B cell (primary cell): ENCODE data around the gene PCDHA1. TPM values are rescaled to one million over a fixed set of nuclear protein-coding genes. Genes with fewer than 3 reads are reported as not detected.

Experiments
- ATAC-seq: fragments of 200-7000 bp; cut with Tn5 transposase; one replicate; pipeline ENCODE4 v1.10.0; 2021; ENCODE audit warnings: low read depth, mild to moderate bottlenecking, moderate number of reproducible peaks, moderate library complexity
- CTCF ChIA-PET: fragments of 350-600 bp; sonication (Branson Sonifier 250); formaldehyde crosslinking; loops from one replicate; lab custom pipeline; 2021; ENCODE audit warnings: antibody characterized with exemption, inconsistent platforms; lab: Charles Lee
- POLR2A ChIA-PET: fragments of 350-600 bp; sonication (Branson Sonifier 250); formaldehyde crosslinking; loops from one replicate; lab custom pipeline; 2021; ENCODE audit warnings: antibody characterized with exemption; lab: Charles Lee
- DNase-seq: peaks from one replicate; pipeline ENCODE4 v3.0.0; 2013
- H2AFZ ChIP-seq: 2 replicates; pipeline ENCODE4 v1.6.1; 2012; ENCODE audit warnings: mild to moderate bottlenecking, low read depth, low read length; ENCODE audit not compliant: insufficient read depth, poor library complexity, severe bottlenecking
- H3K27ac ChIP-seq, 2 donors: 1 replicate in 1 of 2; 2 replicates in 1 of 2; pipeline ENCODE4 v1.5.1; 2012 to 2013; ENCODE audit warnings: low read length in 2 of 2, mild to moderate bottlenecking in 2 of 2, moderate library complexity in 1 of 2
- H3K27me3 ChIP-seq, 4 experiments: fragments of 200-600 bp in 1 of 4; sonication (generic) in 1 of 4; replicated peaks in 1 of 4; 1 replicate in 2 of 4; 2 replicates in 2 of 4; pipeline versions ENCODE4 v1.6.1 to v1.7.0; 2013 to 2016; ENCODE audit warnings: low read length in 3 of 4, mild to moderate bottlenecking in 2 of 4, mixed read lengths in 1 of 4, moderate library complexity in 1 of 4; ENCODE audit not compliant: insufficient read depth in 4 of 4, control insufficient read depth in 3 of 4; ENCODE audit errors: control extremely low read depth in 1 of 4
- H3K36me3 ChIP-seq, 2 experiments: replicated peaks in 1 of 2; 1 replicate in 1 of 2; 2 replicates in 1 of 2; pipeline versions ENCODE4 v1.6.1 to v1.7.1; 2013; ENCODE audit warnings: low read length in 1 of 2; ENCODE audit not compliant: insufficient read depth in 2 of 2, control insufficient read depth in 1 of 2; ENCODE audit errors: control extremely low read depth in 1 of 2, extremely low read depth in 1 of 2
- H3K4me1 ChIP-seq, 2 donors: fragments of 200-600 bp in 1 of 2; sonication (generic) in 1 of 2; 1 replicate in 1 of 2; 2 replicates in 1 of 2; pipeline versions ENCODE4 v1.5.1 to v1.6.1; 2013 to 2017; ENCODE audit warnings: low read length in 2 of 2; ENCODE audit not compliant: control insufficient read depth in 2 of 2, insufficient read depth in 2 of 2
- H3K4me2 ChIP-seq: replicated peaks from 2 replicates; pipeline ENCODE3; 2012; ENCODE audit warnings: mild to moderate bottlenecking, low read depth, low read length; ENCODE audit not compliant: poor library complexity, severe bottlenecking
- H3K4me3 ChIP-seq, 5 experiments: fragments of 200-600 bp in 1 of 5; sonication (generic) in 1 of 5; 1 replicate in 3 of 5; 2 replicates in 2 of 5; pipeline versions ENCODE4 v1.5.1 to v1.7.0; 2011 to 2016; ENCODE audit warnings: low read length in 4 of 5, mild to moderate bottlenecking in 4 of 5, low read depth in 2 of 5, control low read depth in 1 of 5, moderate library complexity in 1 of 5; ENCODE audit not compliant: insufficient read depth in 1 of 5; ENCODE audit errors: control extremely low read depth in 1 of 5, extremely low read depth in 1 of 5
- H3K79me2 ChIP-seq: fragments of 200-600 bp; sonication (generic); one replicate; pipeline ENCODE4 v1.6.0; 2016; ENCODE audit warnings: low read length; ENCODE audit not compliant: control insufficient read depth, insufficient read depth
- H3K9ac ChIP-seq: fragments of 200-600 bp; sonication (generic); 2 replicates; pipeline ENCODE4 v1.6.1; 2017; ENCODE audit warnings: mild to moderate bottlenecking, low read length, moderate library complexity
- H3K9me3 ChIP-seq, 3 donors: one replicate each; pipeline versions ENCODE4 v1.6.1 to v1.7.1; 2013; ENCODE audit warnings: low read length in 2 of 3; ENCODE audit not compliant: control insufficient read depth in 2 of 3, insufficient read depth in 1 of 3; ENCODE audit errors: control extremely low read depth in 1 of 3
- H4K20me1 ChIP-seq: 2 replicates; pipeline ENCODE4 v1.6.0; 2012; ENCODE audit warnings: mild to moderate bottlenecking, low read length; ENCODE audit not compliant: insufficient read depth, control insufficient read depth, poor library complexity, severe bottlenecking
- H3K27ac Mint-ChIP-seq: one replicate; pipeline ENCODE4 v1.8.0; 2021; ENCODE audit warnings: mixed read lengths
- H3K27me3 Mint-ChIP-seq: one replicate; pipeline ENCODE4 v1.8.0; 2021; ENCODE audit warnings: mixed read lengths
- H3K4me1 Mint-ChIP-seq: one replicate; pipeline ENCODE4 v1.8.0; 2021; ENCODE audit warnings: mixed read lengths
- H3K4me3 Mint-ChIP-seq: one replicate; pipeline ENCODE4 v1.8.0; 2021; ENCODE audit warnings: mixed read lengths
- H3K9me3 Mint-ChIP-seq: one replicate; pipeline ENCODE4 v1.8.0; 2022; ENCODE audit warnings: mixed read lengths; ENCODE audit not compliant: insufficient read depth
- CTCF ChIP-seq: fragments of 200-600 bp; IDR thresholded peaks from one replicate; pipeline ENCODE4 v1.8.0; 2022; ENCODE audit warnings: antibody characterized with exemption, mild to moderate bottlenecking
- EZH2 ChIP-seq: IDR thresholded peaks from 2 replicates; pipeline ENCODE4 v1.6.1; 2012; ENCODE audit warnings: borderline replicate concordance, low read depth, mild to moderate bottlenecking, moderate library complexity, low read length; ENCODE audit not compliant: insufficient read depth, poor library complexity, severe bottlenecking
- WGBS: methylation state at CpG from one replicate; pipeline ENCODE4 v1.1.5; 2013; ENCODE audit warnings: missing lambda C conversion rate; ENCODE audit not compliant: insufficient coverage; 5-methylcytosine and 5-hydroxymethylcytosine counted together
- intact Hi-C: fragments of 100-400 bp; cut with micrococcal nuclease; formaldehyde crosslinking; loops from one replicate; pipeline ENCODE4 v1.10.0; 2022
- polyA plus RNA-seq: library from polyadenylated mRNA; depleted of rRNA; stranded (reverse); fragments of >200 nt; gene quantifications from 2 replicates; pipeline ENCODE4 v1.2.3, GENCODE V29; 2012
- total RNA-seq, 2 donors: library from RNA; stranded (reverse); fragments of 120-200 nt in 1 of 2; gene quantifications; 1 replicate in 1 of 2; 2 replicates in 1 of 2; pipeline versions ENCODE4 v1.2.3 to v1.2.4, GENCODE V29; 2013 to 2022

The PCDHA1 gene
- total and polyA plus RNA-seq, 2 donors (not counting 1 experiment from before 2014, with no cell fraction given), result not detected

GRCh38 chr5:140973550-140973949 lies 187.6 kb downstream of the PCDHA1 start:
- no peak overlapping the region for H3K27ac ChIP-seq
- no peaks in the 10 kb centered on the region for H3K4me1 ChIP-seq
- ChIA-PET POLR2A (no interaction called here), CTCF (no interaction called here)
- intact Hi-C loops, result no loop called here
- no peaks in the 10 kb centered on the region for H3K79me2 ChIP-seq
- Mint-ChIP-seq H3K27ac (no peak overlapping the region), H3K27me3 (peaks cover 4% of the 10 kb centered on the region), H3K4me1 (no peaks in the 10 kb centered on the region), H3K4me3 (no peak overlapping the region), H3K9me3 (no peaks in the 10 kb centered on the region)
- no peak for TF ChIP-seq CTCF
- no peak overlapping the region for H3K9ac ChIP-seq
- H3K4me2 ChIP-seq, result no peak overlapping the region
- no peak for ATAC-seq
- no peak for DNase-seq
- H2AFZ ChIP-seq, result no peak overlapping the region
- H3K9me3 ChIP-seq, result no peaks in the 10 kb centered on the region
- H3K4me3 ChIP-seq, result no peak overlapping the region
- H3K27me3 ChIP-seq, result peaks cover 0 to 4% (median 0%) of the 10 kb centered on the region in 4 experiments
- no peaks in the 10 kb centered on the region for H4K20me1 ChIP-seq
- H3K36me3 ChIP-seq, result no peaks in the 10 kb centered on the region

- Histone ChIP-seq H3K9ac (no peak overlapping the region), H3K27ac (no peak overlapping the region), H3K36me3 (no peaks in the 10 kb centered on the region), H2AFZ (no peak overlapping the region), H4K20me1 (no peaks in the 10 kb centered on the region), H3K27me3 (peaks cover 0 to 4% (median 0%) of the 10 kb centered on the region in 4 experiments), H3K4me2 (no peak overlapping the region), H3K9me3 (no peaks in the 10 kb centered on the region), H3K4me3 (no peak overlapping the region), H3K79me2 (no peaks in the 10 kb centered on the region), H3K4me1 (no peaks in the 10 kb centered on the region)
- Mint-ChIP-seq H3K27ac (no peak overlapping the region), H3K9me3 (no peaks in the 10 kb centered on the region), H3K4me3 (no peak overlapping the region), H3K4me1 (no peaks in the 10 kb centered on the region), H3K27me3 (peaks cover 4% of the 10 kb centered on the region)
- ChIA-PET CTCF (no interaction called here), POLR2A (no interaction called here)
- intact Hi-C loops, result no loop called here
- TF ChIP-seq EZH2 (no peak), CTCF (no peak)
- WGBS, result 100% methylated on average over 1 of the region's 3 CpGs
- no peak for ATAC-seq
- no peak for DNase-seq
Observed at GRCh38 chr5:140977003-140977402, 191.1 kb downstream of the PCDHA1 start.
